ENCODE data around the gene ATP6V0A4.
"Not testable (repeated sequence)": the region's sequence is repeated elsewhere in the genome, so short reads cannot be mapped to it uniquely, and the experiment has no call there.

Gene ATP6V0A4

GRCh38 chr7:138691178-138691577 lies 106.8 kb downstream of the ATP6V0A4 start:
- Histone ChIP-seq H3K9ac (ENCODE audit: low read depth, low read length) (no peak overlapping the region), H3K36me3 (ENCODE audit: control insufficient read depth, insufficient read depth, low read length) (no peaks in the 10 kb centered on the region), H3K4me3 (ENCODE audit: low read depth, low read length) (no peak overlapping the region)

GRCh38 chr7:138690495-138690894 lies 107.5 kb downstream of the ATP6V0A4 start:
- no peaks in the 10 kb centered on the region for H3K9me3 ChIP-seq (ENCODE audit: control insufficient read depth, insufficient read depth, low read length)
- no peaks in the 10 kb centered on the region for H3K27me3 ChIP-seq (ENCODE audit: control insufficient read depth, insufficient read depth, low read length)
- H3K4me1 ChIP-seq (ENCODE audit: control insufficient read depth, insufficient read depth, low read length): no peaks in the 10 kb centered on the region
- H3K36me3 ChIP-seq (ENCODE audit: control insufficient read depth, insufficient read depth, low read length): no peaks in the 10 kb centered on the region
- H3K9ac ChIP-seq (ENCODE audit: low read depth, low read length): no peak overlapping the region
- H3K4me3 ChIP-seq (ENCODE audit: low read depth, low read length): no peak overlapping the region

More at GRCh38 chr7:138691178-138691577, 106.8 kb downstream of the ATP6V0A4 start:
- H3K27me3 ChIP-seq (ENCODE audit: control insufficient read depth, insufficient read depth, low read length): no peaks in the 10 kb centered on the region
- no peaks in the 10 kb centered on the region for H3K9me3 ChIP-seq (ENCODE audit: control insufficient read depth, insufficient read depth, low read length)
- H3K4me1 ChIP-seq (ENCODE audit: control insufficient read depth, insufficient read depth, low read length): no peaks in the 10 kb centered on the region

GRCh38 chr7:138688037-138688436 lies 110.0 kb downstream of the ATP6V0A4 start:
- H3K36me3 ChIP-seq (ENCODE audit: control insufficient read depth, insufficient read depth, low read length); H3K9ac ChIP-seq (ENCODE audit: low read depth, low read length); H3K27me3 ChIP-seq (ENCODE audit: control insufficient read depth, insufficient read depth, low read length); H3K4me3 ChIP-seq (ENCODE audit: low read depth, low read length); H3K4me1 ChIP-seq (ENCODE audit: control insufficient read depth, insufficient read depth, low read length); H3K9me3 ChIP-seq (ENCODE audit: control insufficient read depth, insufficient read depth, low read length): not testable (repeated sequence)

GRCh38 chr7:138684340-138684739 lies 113.7 kb downstream of the ATP6V0A4 start:
- no peaks in the 10 kb centered on the region for H3K36me3 ChIP-seq (ENCODE audit: control insufficient read depth, insufficient read depth, low read length)
- H3K27me3 ChIP-seq (ENCODE audit: control insufficient read depth, insufficient read depth, low read length): no peaks in the 10 kb centered on the region
- no peak overlapping the region for H3K4me3 ChIP-seq (ENCODE audit: low read depth, low read length)
- H3K9ac ChIP-seq (ENCODE audit: low read depth, low read length): no peak overlapping the region
- no peaks in the 10 kb centered on the region for H3K9me3 ChIP-seq (ENCODE audit: control insufficient read depth, insufficient read depth, low read length)
- H3K4me1 ChIP-seq (ENCODE audit: control insufficient read depth, insufficient read depth, low read length): no peaks in the 10 kb centered on the region

- Histone ChIP-seq H3K9me3 (ENCODE audit: control insufficient read depth, insufficient read depth, low read length) (no peaks in the 10 kb centered on the region), H3K27me3 (ENCODE audit: control insufficient read depth, insufficient read depth, low read length) (no peaks in the 10 kb centered on the region), H3K36me3 (ENCODE audit: control insufficient read depth, insufficient read depth, low read length) (no peaks in the 10 kb centered on the region), H3K4me1 (ENCODE audit: control insufficient read depth, insufficient read depth, low read length) (no peaks in the 10 kb centered on the region), H3K9ac (ENCODE audit: low read depth, low read length) (no peak overlapping the region), H3K4me3 (ENCODE audit: low read depth, low read length) (no peak overlapping the region)
These were observed 118.2 kb downstream of the ATP6V0A4 start for GRCh38 chr7:138679793-138680192.

GRCh38 chr7:138670594-138670993 lies 127.4 kb downstream of the ATP6V0A4 start:
- Histone ChIP-seq H3K4me3 (ENCODE audit: low read depth, low read length) (no peak overlapping the region), H3K27me3 (ENCODE audit: control insufficient read depth, insufficient read depth, low read length) (no peaks in the 10 kb centered on the region), H3K4me1 (ENCODE audit: control insufficient read depth, insufficient read depth, low read length) (peaks cover 14% of the 10 kb centered on the region), H3K9me3 (ENCODE audit: control insufficient read depth, insufficient read depth, low read length) (no peaks in the 10 kb centered on the region), H3K36me3 (ENCODE audit: control insufficient read depth, insufficient read depth, low read length) (no peaks in the 10 kb centered on the region), H3K9ac (ENCODE audit: low read depth, low read length) (no peak overlapping the region)

GRCh38 chr7:138669364-138669763 lies 128.6 kb downstream of the ATP6V0A4 start:
- Histone ChIP-seq H3K36me3 (ENCODE audit: control insufficient read depth, insufficient read depth, low read length) (no peaks in the 10 kb centered on the region), H3K9ac (ENCODE audit: low read depth, low read length) (no peak overlapping the region), H3K4me1 (ENCODE audit: control insufficient read depth, insufficient read depth, low read length) (peaks cover 18% of the 10 kb centered on the region)

GRCh38 chr7:138668946-138669345 lies 129.1 kb downstream of the ATP6V0A4 start:
- H3K4me1 ChIP-seq (ENCODE audit: control insufficient read depth, insufficient read depth, low read length): peaks cover 18% of the 10 kb centered on the region
- no peaks in the 10 kb centered on the region for H3K36me3 ChIP-seq (ENCODE audit: control insufficient read depth, insufficient read depth, low read length)
- no peaks in the 10 kb centered on the region for H3K27me3 ChIP-seq (ENCODE audit: control insufficient read depth, insufficient read depth, low read length)
- H3K9ac ChIP-seq (ENCODE audit: low read depth, low read length): no peak overlapping the region
- H3K4me3 ChIP-seq (ENCODE audit: low read depth, low read length): no peak overlapping the region
- H3K9me3 ChIP-seq (ENCODE audit: control insufficient read depth, insufficient read depth, low read length): no peaks in the 10 kb centered on the region

More at GRCh38 chr7:138669364-138669763, 128.6 kb downstream of the ATP6V0A4 start:
- Histone ChIP-seq H3K4me3 (ENCODE audit: low read depth, low read length) (no peak overlapping the region), H3K27me3 (ENCODE audit: control insufficient read depth, insufficient read depth, low read length) (no peaks in the 10 kb centered on the region), H3K9me3 (ENCODE audit: control insufficient read depth, insufficient read depth, low read length) (no peaks in the 10 kb centered on the region)

- Histone ChIP-seq H3K4me3 (ENCODE audit: low read depth, low read length) (no peak overlapping the region), H3K36me3 (ENCODE audit: control insufficient read depth, insufficient read depth, low read length) (no peaks in the 10 kb centered on the region), H3K9ac (ENCODE audit: low read depth, low read length) (no peak overlapping the region), H3K27me3 (ENCODE audit: control insufficient read depth, insufficient read depth, low read length) (no peaks in the 10 kb centered on the region), H3K4me1 (ENCODE audit: control insufficient read depth, insufficient read depth, low read length) (peaks cover 22% of the 10 kb centered on the region), H3K9me3 (ENCODE audit: control insufficient read depth, insufficient read depth, low read length) (no peaks in the 10 kb centered on the region)
These were observed 129.8 kb downstream of the ATP6V0A4 start for GRCh38 chr7:138668229-138668596.

GRCh38 chr7:138667535-138668228 lies 130.3 kb downstream of the ATP6V0A4 start:
- Histone ChIP-seq H3K4me3 (ENCODE audit: low read depth, low read length) (no peak overlapping the region), H3K9ac (ENCODE audit: low read depth, low read length) (no peak overlapping the region), H3K4me1 (ENCODE audit: control insufficient read depth, insufficient read depth, low read length) (peaks cover 27% of the 10 kb centered on the region), H3K36me3 (ENCODE audit: control insufficient read depth, insufficient read depth, low read length) (no peaks in the 10 kb centered on the region), H3K9me3 (ENCODE audit: control insufficient read depth, insufficient read depth, low read length) (no peaks in the 10 kb centered on the region), H3K27me3 (ENCODE audit: control insufficient read depth, insufficient read depth, low read length) (no peaks in the 10 kb centered on the region)

GRCh38 chr7:138666385-138666784 lies 131.6 kb downstream of the ATP6V0A4 start:
- Histone ChIP-seq H3K9ac (ENCODE audit: low read depth, low read length) (no peak overlapping the region), H3K4me1 (ENCODE audit: control insufficient read depth, insufficient read depth, low read length) (peaks cover 28% of the 10 kb centered on the region), H3K4me3 (ENCODE audit: low read depth, low read length) (no peak overlapping the region), H3K36me3 (ENCODE audit: control insufficient read depth, insufficient read depth, low read length) (no peaks in the 10 kb centered on the region), H3K9me3 (ENCODE audit: control insufficient read depth, insufficient read depth, low read length) (no peaks in the 10 kb centered on the region), H3K27me3 (ENCODE audit: control insufficient read depth, insufficient read depth, low read length) (no peaks in the 10 kb centered on the region)

GRCh38 chr7:138665669-138666140 lies 132.3 kb downstream of the ATP6V0A4 start:
- Histone ChIP-seq H3K27me3 (ENCODE audit: control insufficient read depth, insufficient read depth, low read length) (no peaks in the 10 kb centered on the region), H3K36me3 (ENCODE audit: control insufficient read depth, insufficient read depth, low read length) (no peaks in the 10 kb centered on the region), H3K9ac (ENCODE audit: low read depth, low read length) (no peak overlapping the region), H3K4me1 (ENCODE audit: control insufficient read depth, insufficient read depth, low read length) (peaks cover 28% of the 10 kb centered on the region), H3K9me3 (ENCODE audit: control insufficient read depth, insufficient read depth, low read length) (no peaks in the 10 kb centered on the region), H3K4me3 (ENCODE audit: low read depth, low read length) (no peak overlapping the region)
